B cell (primary cell): Measurements from ENCODE around the gene FRMPD2. TPM values are rescaled to one million over a fixed set of nuclear protein-coding genes. Genes with fewer than 3 reads are reported as not detected.
A peak's percentile ranks its signal among the peaks of the same experiment; 100 is the strongest.

Experiments used
- ATAC-seq: fragments of 200-7000 bp; cut with Tn5 transposase; one replicate; pipeline ENCODE4 v1.10.0; 2021; ENCODE audit warnings: low read depth, mild to moderate bottlenecking, moderate number of reproducible peaks, moderate library complexity
- CTCF ChIA-PET: fragments of 350-600 bp; sonication (Branson Sonifier 250); formaldehyde crosslinking; loops from one replicate; lab custom pipeline; 2021; ENCODE audit warnings: antibody characterized with exemption, inconsistent platforms; lab: Charles Lee
- POLR2A ChIA-PET: fragments of 350-600 bp; sonication (Branson Sonifier 250); formaldehyde crosslinking; loops from one replicate; lab custom pipeline; 2021; ENCODE audit warnings: antibody characterized with exemption; lab: Charles Lee
- DNase-seq: peaks from one replicate; pipeline ENCODE4 v3.0.0; 2013
- H2AFZ ChIP-seq: 2 replicates; pipeline ENCODE4 v1.6.1; 2012; ENCODE audit warnings: mild to moderate bottlenecking, low read depth, low read length; ENCODE audit not compliant: insufficient read depth, poor library complexity, severe bottlenecking
- H3K27ac ChIP-seq, 2 donors: 1 replicate in 1 of 2; 2 replicates in 1 of 2; pipeline ENCODE4 v1.5.1; 2012 to 2013; ENCODE audit warnings: low read length in 2 of 2, mild to moderate bottlenecking in 2 of 2, moderate library complexity in 1 of 2
- H3K27me3 ChIP-seq, 4 experiments: fragments of 200-600 bp in 1 of 4; sonication (generic) in 1 of 4; replicated peaks in 1 of 4; 1 replicate in 2 of 4; 2 replicates in 2 of 4; pipeline versions ENCODE4 v1.6.1 to v1.7.0; 2013 to 2016; ENCODE audit warnings: low read length in 3 of 4, mild to moderate bottlenecking in 2 of 4, mixed read lengths in 1 of 4, moderate library complexity in 1 of 4; ENCODE audit not compliant: insufficient read depth in 4 of 4, control insufficient read depth in 3 of 4; ENCODE audit errors: control extremely low read depth in 1 of 4
- H3K36me3 ChIP-seq, 2 experiments: replicated peaks in 1 of 2; 1 replicate in 1 of 2; 2 replicates in 1 of 2; pipeline versions ENCODE4 v1.6.1 to v1.7.1; 2013; ENCODE audit warnings: low read length in 1 of 2; ENCODE audit not compliant: insufficient read depth in 2 of 2, control insufficient read depth in 1 of 2; ENCODE audit errors: control extremely low read depth in 1 of 2, extremely low read depth in 1 of 2
- H3K4me1 ChIP-seq, 2 donors: fragments of 200-600 bp in 1 of 2; sonication (generic) in 1 of 2; 1 replicate in 1 of 2; 2 replicates in 1 of 2; pipeline versions ENCODE4 v1.5.1 to v1.6.1; 2013 to 2017; ENCODE audit warnings: low read length in 2 of 2; ENCODE audit not compliant: control insufficient read depth in 2 of 2, insufficient read depth in 2 of 2
- H3K4me2 ChIP-seq: replicated peaks from 2 replicates; pipeline ENCODE3; 2012; ENCODE audit warnings: mild to moderate bottlenecking, low read depth, low read length; ENCODE audit not compliant: poor library complexity, severe bottlenecking
- H3K4me3 ChIP-seq, 5 experiments: fragments of 200-600 bp in 1 of 5; sonication (generic) in 1 of 5; 1 replicate in 3 of 5; 2 replicates in 2 of 5; pipeline versions ENCODE4 v1.5.1 to v1.7.0; 2011 to 2016; ENCODE audit warnings: low read length in 4 of 5, mild to moderate bottlenecking in 4 of 5, low read depth in 2 of 5, control low read depth in 1 of 5, moderate library complexity in 1 of 5; ENCODE audit not compliant: insufficient read depth in 1 of 5; ENCODE audit errors: control extremely low read depth in 1 of 5, extremely low read depth in 1 of 5
- H3K79me2 ChIP-seq: fragments of 200-600 bp; sonication (generic); one replicate; pipeline ENCODE4 v1.6.0; 2016; ENCODE audit warnings: low read length; ENCODE audit not compliant: control insufficient read depth, insufficient read depth
- H3K9ac ChIP-seq: fragments of 200-600 bp; sonication (generic); 2 replicates; pipeline ENCODE4 v1.6.1; 2017; ENCODE audit warnings: mild to moderate bottlenecking, low read length, moderate library complexity
- H3K9me3 ChIP-seq, 3 donors: one replicate each; pipeline versions ENCODE4 v1.6.1 to v1.7.1; 2013; ENCODE audit warnings: low read length in 2 of 3; ENCODE audit not compliant: control insufficient read depth in 2 of 3, insufficient read depth in 1 of 3; ENCODE audit errors: control extremely low read depth in 1 of 3
- H4K20me1 ChIP-seq: 2 replicates; pipeline ENCODE4 v1.6.0; 2012; ENCODE audit warnings: mild to moderate bottlenecking, low read length; ENCODE audit not compliant: insufficient read depth, control insufficient read depth, poor library complexity, severe bottlenecking
- H3K27ac Mint-ChIP-seq: one replicate; pipeline ENCODE4 v1.8.0; 2021; ENCODE audit warnings: mixed read lengths
- H3K27me3 Mint-ChIP-seq: one replicate; pipeline ENCODE4 v1.8.0; 2021; ENCODE audit warnings: mixed read lengths
- H3K4me1 Mint-ChIP-seq: one replicate; pipeline ENCODE4 v1.8.0; 2021; ENCODE audit warnings: mixed read lengths
- H3K4me3 Mint-ChIP-seq: one replicate; pipeline ENCODE4 v1.8.0; 2021; ENCODE audit warnings: mixed read lengths
- H3K9me3 Mint-ChIP-seq: one replicate; pipeline ENCODE4 v1.8.0; 2022; ENCODE audit warnings: mixed read lengths; ENCODE audit not compliant: insufficient read depth
- EZH2 ChIP-seq: IDR thresholded peaks from 2 replicates; pipeline ENCODE4 v1.6.1; 2012; ENCODE audit warnings: borderline replicate concordance, low read depth, mild to moderate bottlenecking, moderate library complexity, low read length; ENCODE audit not compliant: insufficient read depth, poor library complexity, severe bottlenecking
- WGBS: methylation state at CpG from one replicate; pipeline ENCODE4 v1.1.5; 2013; ENCODE audit warnings: missing lambda C conversion rate; ENCODE audit not compliant: insufficient coverage; 5-methylcytosine and 5-hydroxymethylcytosine counted together
- intact Hi-C: fragments of 100-400 bp; cut with micrococcal nuclease; formaldehyde crosslinking; loops from one replicate; pipeline ENCODE4 v1.10.0; 2022
- polyA plus RNA-seq: library from polyadenylated mRNA; depleted of rRNA; stranded (reverse); fragments of >200 nt; gene quantifications from 2 replicates; pipeline ENCODE4 v1.2.3, GENCODE V29; 2012
- total RNA-seq, 2 donors: library from RNA; stranded (reverse); fragments of 120-200 nt in 1 of 2; gene quantifications; 1 replicate in 1 of 2; 2 replicates in 1 of 2; pipeline versions ENCODE4 v1.2.3 to v1.2.4, GENCODE V29; 2013 to 2022
- TF ChIP-seq, protein P1 (sequence below): fragments of 200-600 bp; IDR thresholded peaks from one replicate; pipeline ENCODE4 v1.8.0; 2022; ENCODE audit warnings: antibody characterized with exemption, mild to moderate bottlenecking

The FRMPD2 gene
- total and polyA plus RNA-seq, 2 donors (not counting 1 experiment from before 2014, with no cell fraction given) = not detected

DNA sequence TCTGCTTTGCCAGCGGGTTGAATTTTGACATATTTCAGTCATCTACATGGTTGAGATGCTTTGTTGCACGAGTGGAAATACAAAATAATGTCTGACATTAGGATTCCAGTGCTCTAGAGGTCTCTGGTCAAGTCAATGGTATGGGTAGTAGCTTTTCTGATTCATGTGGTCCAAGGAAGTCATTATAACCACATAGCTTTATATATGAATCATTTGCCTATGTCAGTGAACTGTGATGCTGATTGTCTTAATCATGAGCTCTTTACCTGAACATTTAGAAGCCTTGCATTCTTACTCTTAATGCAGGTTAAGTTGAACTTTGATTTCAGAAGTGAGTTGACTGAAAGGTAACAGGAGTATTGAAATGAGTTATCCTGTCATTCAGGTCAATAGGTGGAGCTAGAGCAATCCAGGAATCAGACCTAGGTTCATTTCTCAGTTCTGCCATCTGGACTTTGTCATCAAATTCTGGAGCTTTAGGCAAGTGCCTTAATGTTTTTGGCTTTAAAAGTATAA, 35.3 kb upstream of the FRMPD2 start:
- H3K27me3 ChIP-seq = no peaks in the 10 kb centered on the region
- no peaks in the 10 kb centered on the region for H3K36me3 ChIP-seq
- DNase-seq (peak; percentile 43), ATAC-seq (no peak)
- Mint-ChIP-seq H3K4me1 (peaks cover 40% of the 10 kb centered on the region), H3K27ac (peak overlapping the region; percentile 28), H3K4me3 (no peak overlapping the region), H3K27me3 (no peaks in the 10 kb centered on the region), H3K9me3 (no peaks in the 10 kb centered on the region)
- TF ChIP-seq, protein P1, sequence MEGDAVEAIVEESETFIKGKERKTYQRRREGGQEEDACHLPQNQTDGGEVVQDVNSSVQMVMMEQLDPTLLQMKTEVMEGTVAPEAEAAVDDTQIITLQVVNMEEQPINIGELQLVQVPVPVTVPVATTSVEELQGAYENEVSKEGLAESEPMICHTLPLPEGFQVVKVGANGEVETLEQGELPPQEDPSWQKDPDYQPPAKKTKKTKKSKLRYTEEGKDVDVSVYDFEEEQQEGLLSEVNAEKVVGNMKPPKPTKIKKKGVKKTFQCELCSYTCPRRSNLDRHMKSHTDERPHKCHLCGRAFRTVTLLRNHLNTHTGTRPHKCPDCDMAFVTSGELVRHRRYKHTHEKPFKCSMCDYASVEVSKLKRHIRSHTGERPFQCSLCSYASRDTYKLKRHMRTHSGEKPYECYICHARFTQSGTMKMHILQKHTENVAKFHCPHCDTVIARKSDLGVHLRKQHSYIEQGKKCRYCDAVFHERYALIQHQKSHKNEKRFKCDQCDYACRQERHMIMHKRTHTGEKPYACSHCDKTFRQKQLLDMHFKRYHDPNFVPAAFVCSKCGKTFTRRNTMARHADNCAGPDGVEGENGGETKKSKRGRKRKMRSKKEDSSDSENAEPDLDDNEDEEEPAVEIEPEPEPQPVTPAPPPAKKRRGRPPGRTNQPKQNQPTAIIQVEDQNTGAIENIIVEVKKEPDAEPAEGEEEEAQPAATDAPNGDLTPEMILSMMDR = peak; percentile 39
- no peak for TF ChIP-seq EZH2
- H3K4me2 ChIP-seq = no peak overlapping the region
- no peak overlapping the region for H3K27ac ChIP-seq
- H3K9ac ChIP-seq = no peak overlapping the region
- 100% methylated on average over 1 of the region's 2 CpGs for WGBS
- peaks cover 33% of the 10 kb centered on the region for H4K20me1 ChIP-seq
- ChIA-PET POLR2A (no interaction called here), CTCF (interaction anchor here (1.3 to 1.9 kb wide), 3 partner anchors 19 to 349 kb away, joined by 4 to 5 read pairs (median 5); no protein-coding TSS in a partner anchor)
- no peaks in the 10 kb centered on the region for H3K9me3 ChIP-seq
- H3K4me1 ChIP-seq = peaks cover 6 to 20% of the 10 kb centered on the region in 2 donors
- no peak overlapping the region for H2AFZ ChIP-seq
- peaks cover 48% of the 10 kb centered on the region for H3K79me2 ChIP-seq
- H3K4me3 ChIP-seq = no peak overlapping the region
- intact Hi-C loops = loop anchor here (5.0 to 10.0 kb wide), 2 partner anchors 348 to 875 kb away; partner anchors contain the start of gene TMEM273

DNA sequence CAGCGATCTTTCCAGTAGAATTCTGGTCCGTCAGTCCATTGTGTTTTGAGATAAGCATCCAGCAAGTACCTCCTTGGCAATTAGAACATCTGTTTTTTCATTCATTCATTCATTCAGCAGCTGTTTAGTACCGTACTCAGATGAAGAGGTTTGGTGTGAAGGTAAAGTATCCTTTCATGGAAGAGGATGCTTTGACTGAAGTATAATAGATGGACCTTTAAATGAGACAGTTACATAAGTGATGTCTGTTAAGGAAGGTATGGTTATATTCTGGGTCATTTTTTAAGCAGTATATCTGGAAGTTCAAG, 33.2 kb upstream of the FRMPD2 start:
- Mint-ChIP-seq H3K9me3 (no peaks in the 10 kb centered on the region), H3K27me3 (no peaks in the 10 kb centered on the region), H3K27ac (peak overlapping the region; percentile 32), H3K4me3 (peak overlapping the region; percentile 84), H3K4me1 (peaks cover 34% of the 10 kb centered on the region)
- peak overlapping the region; percentile 92 for H3K4me2 ChIP-seq
- ATAC-seq (no peak), DNase-seq (no peak)
- H4K20me1 ChIP-seq = peaks cover 27% of the 10 kb centered on the region
- ChIA-PET POLR2A (no interaction called here), CTCF (no interaction called here)
- peaks cover 6 to 23% of the 10 kb centered on the region in 2 donors for H3K4me1 ChIP-seq
- no peak overlapping the region for H3K27ac ChIP-seq
- H3K27me3 ChIP-seq = no peaks in the 10 kb centered on the region
- intact Hi-C loops = loop anchor here (2.0 to 10.0 kb wide), 3 partner anchors 350 to 877 kb away; partner anchors contain the start of genes TMEM273 and WDFY4
- no peaks in the 10 kb centered on the region for H3K36me3 ChIP-seq
- H3K9ac ChIP-seq = peak overlapping the region; percentile 78
- TF ChIP-seq EZH2 = no peak
- TF ChIP-seq, protein P1 = no peak
- no peaks in the 10 kb centered on the region for H3K9me3 ChIP-seq
- H2AFZ ChIP-seq = peak overlapping the region; percentile 72
- no CpG with 5 or more reads among the region's 3 CpGs for WGBS
- peaks cover 35% of the 10 kb centered on the region for H3K79me2 ChIP-seq
- peak overlapping the region in 4 of 5 experiments; percentile 65 to 79 (median 71) for H3K4me3 ChIP-seq
